ENCODE results near the gene TMEM235. TPM values are rescaled to one million over a fixed set of nuclear protein-coding genes. Genes with fewer than 3 reads are reported as not detected.

TMEM235 gene
- total RNA-seq, 3 donors from 2014 or later (not counting 1 experiment from before 2014, with no cell fraction given): not detected

DNA sequence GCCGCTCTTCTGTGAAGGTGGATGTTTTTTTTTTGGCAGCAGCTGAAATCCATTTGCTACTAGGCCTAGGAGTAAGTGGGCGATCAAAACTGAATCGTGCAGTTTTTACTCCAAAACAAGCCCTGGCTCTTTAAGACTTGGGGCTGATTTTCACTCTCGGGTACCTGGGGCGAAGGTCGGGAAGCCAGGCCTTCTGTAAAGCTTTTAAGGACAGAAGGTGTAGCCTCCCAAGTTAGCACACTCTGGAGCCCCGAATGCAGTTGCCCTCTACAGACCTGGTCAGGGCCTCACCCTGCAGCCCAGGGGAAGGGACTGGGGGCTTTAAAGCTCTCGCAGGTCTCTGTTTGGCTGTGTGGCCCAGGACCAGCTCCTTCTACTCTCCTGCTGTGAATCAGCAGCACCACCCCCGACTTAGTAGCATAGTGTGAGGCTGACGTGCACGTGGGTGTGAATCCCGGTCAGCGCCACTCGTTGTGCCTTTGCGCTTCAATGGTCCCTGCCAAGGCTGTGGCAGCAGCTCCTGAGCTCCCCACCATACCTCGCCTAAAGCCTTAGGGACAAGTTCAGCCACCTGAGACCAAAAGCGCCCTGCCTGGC lies 49.9 kb downstream of the TMEM235 start:
- H3K9me3 ChIP-seq (ENCODE audit: control insufficient read depth, insufficient read depth, low read length): no peaks in the 10 kb centered on the region
- H3K4me3 ChIP-seq (ENCODE audit: low read length): no peak overlapping the region
- no peaks in the 10 kb centered on the region for H3K4me1 Mint-ChIP-seq
- no peak overlapping the region for H3K4me3 Mint-ChIP-seq
- H3K27me3 ChIP-seq (ENCODE audit: control insufficient read depth, insufficient read depth, low read length): no peaks in the 10 kb centered on the region
- WGBS (ENCODE audit: insufficient coverage): 85% methylated on average over 17 of the region's 17 CpGs
- DNase-seq: no peak
- H3K27ac Mint-ChIP-seq: no peak overlapping the region
- no peaks in the 10 kb centered on the region for H3K36me3 Mint-ChIP-seq
- intact Hi-C loops (cut with micrococcal nuclease): no loop called here
- H3K36me3 ChIP-seq (ENCODE audit: control insufficient read depth, insufficient read depth, low read length): no peaks in the 10 kb centered on the region
- H3K4me1 ChIP-seq (ENCODE audit: control insufficient read depth, insufficient read depth, low read length): no peaks in the 10 kb centered on the region
- TF ChIP-seq, protein P1, sequence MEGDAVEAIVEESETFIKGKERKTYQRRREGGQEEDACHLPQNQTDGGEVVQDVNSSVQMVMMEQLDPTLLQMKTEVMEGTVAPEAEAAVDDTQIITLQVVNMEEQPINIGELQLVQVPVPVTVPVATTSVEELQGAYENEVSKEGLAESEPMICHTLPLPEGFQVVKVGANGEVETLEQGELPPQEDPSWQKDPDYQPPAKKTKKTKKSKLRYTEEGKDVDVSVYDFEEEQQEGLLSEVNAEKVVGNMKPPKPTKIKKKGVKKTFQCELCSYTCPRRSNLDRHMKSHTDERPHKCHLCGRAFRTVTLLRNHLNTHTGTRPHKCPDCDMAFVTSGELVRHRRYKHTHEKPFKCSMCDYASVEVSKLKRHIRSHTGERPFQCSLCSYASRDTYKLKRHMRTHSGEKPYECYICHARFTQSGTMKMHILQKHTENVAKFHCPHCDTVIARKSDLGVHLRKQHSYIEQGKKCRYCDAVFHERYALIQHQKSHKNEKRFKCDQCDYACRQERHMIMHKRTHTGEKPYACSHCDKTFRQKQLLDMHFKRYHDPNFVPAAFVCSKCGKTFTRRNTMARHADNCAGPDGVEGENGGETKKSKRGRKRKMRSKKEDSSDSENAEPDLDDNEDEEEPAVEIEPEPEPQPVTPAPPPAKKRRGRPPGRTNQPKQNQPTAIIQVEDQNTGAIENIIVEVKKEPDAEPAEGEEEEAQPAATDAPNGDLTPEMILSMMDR (IDR thresholded peaks at IDR 0.05): no peak
- peaks cover 0 to 3% of the 10 kb centered on the region in 2 donors for H3K27me3 Mint-ChIP-seq (ENCODE audit: low read depth in 2 of 2)
- no peak overlapping the region for H3K27ac ChIP-seq (ENCODE audit: low read length)
- ATAC-seq: no peak
- H3K9me3 Mint-ChIP-seq: no peaks in the 10 kb centered on the region

DNA sequence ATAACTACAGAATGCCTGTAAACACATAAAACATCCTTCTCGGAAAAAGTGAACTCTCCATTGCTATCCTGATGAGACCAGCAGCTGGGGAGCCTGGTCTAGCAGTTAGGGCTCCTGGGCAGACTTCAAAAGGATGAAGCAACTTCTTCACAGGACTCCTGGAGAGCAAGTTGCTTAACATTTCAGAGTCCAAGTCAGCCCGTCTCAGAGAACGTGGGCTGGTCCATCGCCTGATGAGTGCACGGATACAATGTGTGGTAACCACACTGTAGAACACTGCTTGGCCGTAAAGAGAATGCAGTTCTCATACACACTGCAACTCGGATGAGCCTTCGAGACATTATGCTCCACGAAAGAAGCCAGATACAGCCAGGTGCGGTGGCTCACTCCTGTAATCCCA lies 52.7 kb downstream of the TMEM235 start:
- Mint-ChIP-seq H3K4me1 (no peaks in the 10 kb centered on the region), H3K27ac (no peak overlapping the region), H3K27me3 (ENCODE audit: low read depth in 2 of 2) (peaks cover 0 to 3% of the 10 kb centered on the region in 2 donors), H3K36me3 (no peaks in the 10 kb centered on the region), H3K4me3 (no peak overlapping the region), H3K9me3 (no peaks in the 10 kb centered on the region)
- 90% methylated on average over 10 of the region's 10 CpGs for WGBS (ENCODE audit: insufficient coverage)
- Histone ChIP-seq H3K27ac (ENCODE audit: low read length) (no peak overlapping the region), H3K4me3 (ENCODE audit: low read length) (no peak overlapping the region), H3K9me3 (ENCODE audit: control insufficient read depth, insufficient read depth, low read length) (no peaks in the 10 kb centered on the region), H3K27me3 (ENCODE audit: control insufficient read depth, insufficient read depth, low read length) (no peaks in the 10 kb centered on the region), H3K36me3 (ENCODE audit: control insufficient read depth, insufficient read depth, low read length) (no peaks in the 10 kb centered on the region), H3K4me1 (ENCODE audit: control insufficient read depth, insufficient read depth, low read length) (no peaks in the 10 kb centered on the region)
- DNase-seq (no peak), ATAC-seq (no peak)
- intact Hi-C loops (cut with micrococcal nuclease): no loop called here
- TF ChIP-seq, protein P1 (IDR thresholded peaks at IDR 0.05): no peak

DNA sequence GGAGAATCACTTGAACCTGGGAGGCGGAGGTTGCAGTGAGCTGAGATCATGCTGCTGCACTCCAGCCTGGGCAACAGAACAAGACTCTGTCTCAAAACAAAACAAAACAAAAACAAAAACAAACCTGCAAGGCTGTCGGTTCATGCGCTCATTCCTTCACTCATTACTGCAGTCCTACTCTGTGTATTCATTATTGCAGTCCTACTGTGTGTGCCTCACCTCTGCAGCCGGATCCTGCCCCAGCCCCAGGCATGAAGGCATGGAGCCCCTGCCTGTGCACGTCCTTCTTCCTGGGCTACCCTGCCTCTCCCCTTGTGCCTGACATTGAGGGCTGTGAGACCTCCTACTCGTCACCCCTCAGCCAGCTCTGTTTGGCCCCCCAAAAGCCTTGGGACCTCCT lies 57.6 kb downstream of the TMEM235 start:
- ATAC-seq (no peak), DNase-seq (no peak)
- H3K36me3 ChIP-seq (ENCODE audit: control insufficient read depth, insufficient read depth, low read length): no peaks in the 10 kb centered on the region
- no peak overlapping the region for H3K27ac ChIP-seq (ENCODE audit: low read length)
- TF ChIP-seq, protein P1 (IDR thresholded peaks at IDR 0.05): no peak
- Mint-ChIP-seq H3K27ac (no peak overlapping the region), H3K27me3 (ENCODE audit: low read depth in 2 of 2) (no peaks in the 10 kb centered on the region), H3K9me3 (no peaks in the 10 kb centered on the region), H3K4me1 (no peaks in the 10 kb centered on the region), H3K36me3 (no peaks in the 10 kb centered on the region), H3K4me3 (no peak overlapping the region)
- 92% methylated on average over 6 of the region's 6 CpGs for WGBS (ENCODE audit: insufficient coverage)
- H3K27me3 ChIP-seq (ENCODE audit: control insufficient read depth, insufficient read depth, low read length): no peaks in the 10 kb centered on the region
- no peak overlapping the region for H3K4me3 ChIP-seq (ENCODE audit: low read length)
- no peaks in the 10 kb centered on the region for H3K9me3 ChIP-seq (ENCODE audit: control insufficient read depth, insufficient read depth, low read length)
- intact Hi-C loops (cut with micrococcal nuclease): loop anchor here (1.0 to 5.0 kb wide), 2 partner anchors 73 to 133 kb away; partner anchors contain the start of gene SOCS3
- peaks cover 7% of the 10 kb centered on the region for H3K4me1 ChIP-seq (ENCODE audit: control insufficient read depth, insufficient read depth, low read length)
